Retinal pigment epithelial cell (primary cell): ENCODE data around the gene DIP2B.

Experiments used
- DNase-seq: peaks from one replicate; pipeline ENCODE4 v3.0.0-alpha.2; 2010; ENCODE audit warnings: low read depth
- H3K4me3 ChIP-seq: 2 replicates; pipeline ENCODE4 v1.5.1; 2011; ENCODE audit warnings: mild to moderate bottlenecking, low read length, control low read depth, moderate library complexity
- CTCF ChIP-seq: conservative IDR thresholded peaks from 2 replicates; pipeline ENCODE4 v1.5.1; 2011; ENCODE audit warnings: low read depth, low read length, control low read depth, inconsistent platforms

DIP2B gene

GRCh38 chr12:50557421-50557820, 52.6 kb downstream of the DIP2B start:
- H3K4me3 ChIP-seq = no peak overlapping the region
- no peak for TF ChIP-seq CTCF
- no peak for DNase-seq

GRCh38 chr12:50558970-50559369, 54.2 kb downstream of the DIP2B start:
- no peak overlapping the region for H3K4me3 ChIP-seq
- no peak for TF ChIP-seq CTCF
- no peak for DNase-seq

- no peak for TF ChIP-seq CTCF
- no peak overlapping the region for H3K4me3 ChIP-seq
- DNase-seq = no peak
Measured at GRCh38 chr12:50562520-50563433, 58.0 kb downstream of the DIP2B start.

- TF ChIP-seq CTCF = no peak
Measured at GRCh38 chr12:50563434-50563787, 58.6 kb downstream of the DIP2B start.

GRCh38 chr12:50564237-50564947, 59.6 kb downstream of the DIP2B start:
- DNase-seq = no peak
- H3K4me3 ChIP-seq = no peak overlapping the region
- TF ChIP-seq CTCF = no peak

More at GRCh38 chr12:50563434-50563787, 58.6 kb downstream of the DIP2B start:
- H3K4me3 ChIP-seq = no peak overlapping the region
- DNase-seq = no peak

- TF ChIP-seq CTCF = no peak
- no peak for DNase-seq
- H3K4me3 ChIP-seq = no peak overlapping the region
Measured at GRCh38 chr12:50564948-50565297, 60.1 kb downstream of the DIP2B start.

- H3K4me3 ChIP-seq = no peak overlapping the region
- TF ChIP-seq CTCF = no peak
- DNase-seq = no peak
Measured at GRCh38 chr12:50566066-50566465, 61.3 kb downstream of the DIP2B start.
